Endodermal cell (in vitro differentiated cells): ENCODE measurements around the gene MPP4. TPM values are rescaled to one million over a fixed set of nuclear protein-coding genes. Genes with fewer than 3 reads are reported as not detected.

Experiments used
- DNase-seq: peaks from one replicate; pipeline ENCODE4 v3.0.0-alpha.2; 2017
- H3K27ac ChIP-seq: 2 replicates; pipeline ENCODE4 v1.5.1; 2013; ENCODE audit warnings: mild to moderate bottlenecking, low read depth, low read length, moderate library complexity
- H3K27me3 ChIP-seq: 2 replicates; pipeline ENCODE4 v1.6.1; 2013; ENCODE audit warnings: mild to moderate bottlenecking, low read length, moderate library complexity; ENCODE audit not compliant: insufficient read depth, control insufficient read depth, poor library complexity, severe bottlenecking
- H3K36me3 ChIP-seq: 2 replicates; pipeline ENCODE4 v1.7.0; 2013; ENCODE audit warnings: mild to moderate bottlenecking, low read length, moderate library complexity; ENCODE audit not compliant: control insufficient read depth, insufficient read depth
- H3K4me1 ChIP-seq: one replicate; pipeline ENCODE4 v1.7.0; 2013; ENCODE audit warnings: low read length; ENCODE audit not compliant: control insufficient read depth, insufficient read depth
- H3K4me3 ChIP-seq: 2 replicates; pipeline ENCODE4 v1.5.1; 2013; ENCODE audit warnings: mild to moderate bottlenecking, low read length, moderate library complexity
- H3K9ac ChIP-seq: 2 replicates; pipeline ENCODE4 v1.6.1; 2013; ENCODE audit warnings: mild to moderate bottlenecking, low read length, moderate library complexity; ENCODE audit not compliant: poor library complexity, severe bottlenecking; ENCODE audit errors: extremely low read depth
- H3K9me3 ChIP-seq: 2 replicates; pipeline ENCODE4 v1.6.1; 2013; ENCODE audit warnings: mild to moderate bottlenecking, low read length, moderate library complexity; ENCODE audit not compliant: control insufficient read depth
- H3K27ac Mint-ChIP-seq: 2 replicates; pipeline ENCODE4 v1.8.0; 2020; ENCODE audit warnings: mixed read lengths
- H3K27me3 Mint-ChIP-seq: 2 replicates; pipeline ENCODE4 v1.8.0; 2021; ENCODE audit warnings: mild to moderate bottlenecking, mixed read lengths; ENCODE audit not compliant: insufficient read depth
- H3K36me3 Mint-ChIP-seq: 2 replicates; pipeline ENCODE4 v1.8.0; 2020; ENCODE audit warnings: low read depth, mixed read lengths
- H3K4me1 Mint-ChIP-seq: 2 replicates; pipeline ENCODE4 v1.8.0; 2020; ENCODE audit warnings: mixed read lengths
- H3K4me3 Mint-ChIP-seq: 2 replicates; pipeline ENCODE4 v1.8.0; 2020; ENCODE audit warnings: mild to moderate bottlenecking, moderate library complexity, mixed read lengths
- H3K9me3 Mint-ChIP-seq: 2 replicates; pipeline ENCODE4 v1.8.0; 2020; ENCODE audit warnings: mild to moderate bottlenecking, mixed read lengths
- WGBS, 2 experiments: methylation state at CpG; one replicate each; pipeline versions ENCODE4 v1.1.5 to v1.1.7; 2013; ENCODE audit warnings: missing lambda C conversion rate in 2 of 2, mixed read lengths in 1 of 2; ENCODE audit not compliant: insufficient coverage in 1 of 2, insufficient read length in 1 of 2; 5-methylcytosine and 5-hydroxymethylcytosine counted together
- total RNA-seq, 2 donors: library from RNA; stranded (reverse); fragmentation: NEBNext Ultra II Directional in 1 of 2; extraction: Animal tissue kit (Norgen Biotek cat#: 25700) in 1 of 2; gene quantifications; 2 replicates in 1 of 2; 3 replicates in 1 of 2; pipeline ENCODE4 v1.2.1, GENCODE V29; 2021
- TF ChIP-seq, protein P1 (sequence below): fragments of 200-600 bp; sonication (generic); conservative IDR thresholded peaks from 2 replicates; pipeline ENCODE4 v1.5.0; 2021; ENCODE audit warnings: antibody characterized with exemption, mild to moderate bottlenecking

MPP4 gene
- total RNA-seq, 2 donors from 2014 or later, result 0.18 TPM; not detected in 1

DNA sequence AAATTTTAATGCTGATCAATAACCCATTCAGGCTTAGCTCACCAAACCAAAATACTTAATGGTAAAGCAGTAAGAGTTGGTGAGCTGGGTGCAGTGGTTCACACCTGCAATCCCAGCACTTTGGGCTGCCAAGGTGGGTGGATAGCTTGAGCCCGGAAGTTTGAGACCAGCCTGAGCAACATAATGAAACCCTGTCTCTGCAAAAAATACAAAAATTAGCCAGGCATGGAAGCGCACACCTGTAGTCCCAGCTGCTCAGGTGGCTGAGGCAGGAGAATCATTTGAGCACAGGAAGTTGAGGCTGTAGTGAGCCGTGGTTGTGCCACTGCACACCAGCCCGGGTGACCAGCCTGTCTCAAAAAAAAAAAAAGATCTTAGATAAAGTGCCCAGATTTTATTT lies 35.7 kb upstream of the MPP4 start:
- no peak overlapping the region for H3K27ac Mint-ChIP-seq
- H3K27ac ChIP-seq, result no peak overlapping the region
- peaks cover 24% of the 10 kb centered on the region for H3K9me3 ChIP-seq
- no peaks in the 10 kb centered on the region for H3K4me1 ChIP-seq
- H3K4me3 ChIP-seq, result no peak overlapping the region
- H3K4me1 Mint-ChIP-seq, result no peaks in the 10 kb centered on the region
- H3K27me3 ChIP-seq, result no peaks in the 10 kb centered on the region
- no peaks in the 10 kb centered on the region for H3K27me3 Mint-ChIP-seq
- H3K4me3 Mint-ChIP-seq, result no peak overlapping the region
- H3K36me3 Mint-ChIP-seq, result peaks cover 68% of the 10 kb centered on the region
- peaks cover 8% of the 10 kb centered on the region for H3K9me3 Mint-ChIP-seq
- H3K9ac ChIP-seq, result no peak overlapping the region
- TF ChIP-seq, protein P1, sequence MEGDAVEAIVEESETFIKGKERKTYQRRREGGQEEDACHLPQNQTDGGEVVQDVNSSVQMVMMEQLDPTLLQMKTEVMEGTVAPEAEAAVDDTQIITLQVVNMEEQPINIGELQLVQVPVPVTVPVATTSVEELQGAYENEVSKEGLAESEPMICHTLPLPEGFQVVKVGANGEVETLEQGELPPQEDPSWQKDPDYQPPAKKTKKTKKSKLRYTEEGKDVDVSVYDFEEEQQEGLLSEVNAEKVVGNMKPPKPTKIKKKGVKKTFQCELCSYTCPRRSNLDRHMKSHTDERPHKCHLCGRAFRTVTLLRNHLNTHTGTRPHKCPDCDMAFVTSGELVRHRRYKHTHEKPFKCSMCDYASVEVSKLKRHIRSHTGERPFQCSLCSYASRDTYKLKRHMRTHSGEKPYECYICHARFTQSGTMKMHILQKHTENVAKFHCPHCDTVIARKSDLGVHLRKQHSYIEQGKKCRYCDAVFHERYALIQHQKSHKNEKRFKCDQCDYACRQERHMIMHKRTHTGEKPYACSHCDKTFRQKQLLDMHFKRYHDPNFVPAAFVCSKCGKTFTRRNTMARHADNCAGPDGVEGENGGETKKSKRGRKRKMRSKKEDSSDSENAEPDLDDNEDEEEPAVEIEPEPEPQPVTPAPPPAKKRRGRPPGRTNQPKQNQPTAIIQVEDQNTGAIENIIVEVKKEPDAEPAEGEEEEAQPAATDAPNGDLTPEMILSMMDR, result no peak
- 93 to 95% methylated on average over 4 of the region's 4 CpGs for WGBS, 2 experiments
- H3K36me3 ChIP-seq, result peaks cover 92% of the 10 kb centered on the region
- DNase-seq, result no peak

DNA sequence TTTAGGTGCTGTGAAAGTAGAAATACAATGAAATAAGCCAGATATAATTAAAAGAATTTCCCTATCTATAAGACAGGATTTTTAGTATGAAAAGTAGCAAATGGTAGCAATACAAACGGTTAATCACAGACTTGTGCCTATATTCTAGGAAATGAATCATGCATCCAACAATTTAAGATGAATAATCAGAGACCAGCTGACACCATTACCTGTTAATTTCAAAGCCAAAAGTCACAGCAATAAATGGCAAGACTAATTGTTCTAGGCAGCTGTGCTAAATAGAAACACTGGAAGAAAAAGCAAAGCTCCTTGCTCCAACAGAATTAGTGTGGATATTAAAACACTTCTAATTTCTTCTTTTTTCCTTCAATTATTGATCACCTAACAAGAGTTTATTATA lies 35.1 kb upstream of the MPP4 start:
- TF ChIP-seq, protein P1, result no peak
- Histone ChIP-seq H3K27me3 (no peaks in the 10 kb centered on the region), H3K9me3 (peaks cover 23% of the 10 kb centered on the region), H3K4me1 (no peaks in the 10 kb centered on the region), H3K36me3 (peaks cover 93% of the 10 kb centered on the region), H3K4me3 (no peak overlapping the region), H3K9ac (no peak overlapping the region), H3K27ac (no peak overlapping the region)
- Mint-ChIP-seq H3K27me3 (no peaks in the 10 kb centered on the region), H3K4me1 (no peaks in the 10 kb centered on the region), H3K36me3 (peaks cover 71% of the 10 kb centered on the region), H3K27ac (no peak overlapping the region), H3K9me3 (peaks cover 8% of the 10 kb centered on the region), H3K4me3 (no peak overlapping the region)
- WGBS, 2 experiments, result 71 to 92% methylated on average over 1 of the region's 1 CpG
- no peak for DNase-seq

DNA sequence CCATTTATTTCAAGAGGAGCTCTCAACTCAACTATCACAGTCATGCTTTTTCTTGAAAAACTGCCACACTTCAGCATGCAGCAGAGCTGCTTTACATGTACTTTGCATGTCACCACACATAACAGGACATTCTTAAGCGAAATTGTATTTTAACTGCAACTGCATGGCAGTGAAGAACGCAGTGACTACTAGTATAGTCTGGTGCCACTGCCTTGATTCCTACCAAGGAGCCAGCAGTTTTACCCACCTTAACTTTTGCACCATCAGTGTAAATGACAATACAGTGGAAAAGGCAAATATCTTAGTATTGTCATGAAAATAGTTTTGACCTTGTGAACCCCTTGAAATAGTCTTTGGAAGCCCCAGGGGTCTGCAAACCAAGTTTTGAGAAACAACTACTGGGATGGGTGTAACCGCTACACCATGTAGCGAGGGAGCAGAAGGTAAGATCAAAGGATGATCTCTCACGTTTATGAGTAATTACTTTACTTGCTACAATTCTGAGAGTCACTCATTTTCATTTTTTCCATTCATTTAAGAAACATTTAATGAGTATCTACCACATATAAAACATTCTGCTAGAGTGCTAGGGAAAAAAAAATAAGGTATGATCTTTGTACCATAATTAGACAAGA lies 32.3 kb upstream of the MPP4 start:
- H3K27me3 ChIP-seq, result no peaks in the 10 kb centered on the region
- Mint-ChIP-seq H3K27ac (no peak overlapping the region), H3K4me1 (no peaks in the 10 kb centered on the region), H3K36me3 (peaks cover 72% of the 10 kb centered on the region), H3K4me3 (no peak overlapping the region), H3K27me3 (no peaks in the 10 kb centered on the region), H3K9me3 (no peaks in the 10 kb centered on the region)
- WGBS, 2 experiments, result 75 to 89% methylated on average over 5 of the region's 5 CpGs
- H3K36me3 ChIP-seq, result peaks cover 87% of the 10 kb centered on the region
- H3K4me3 ChIP-seq, result no peak overlapping the region
- H3K27ac ChIP-seq, result no peak overlapping the region
- no peaks in the 10 kb centered on the region for H3K9me3 ChIP-seq
- H3K4me1 ChIP-seq, result no peaks in the 10 kb centered on the region
- TF ChIP-seq, protein P1, result no peak
- H3K9ac ChIP-seq, result no peak overlapping the region
- DNase-seq, result no peak
